Measurements from ENCODE around the gene SBF2.

Gene SBF2

DNA sequence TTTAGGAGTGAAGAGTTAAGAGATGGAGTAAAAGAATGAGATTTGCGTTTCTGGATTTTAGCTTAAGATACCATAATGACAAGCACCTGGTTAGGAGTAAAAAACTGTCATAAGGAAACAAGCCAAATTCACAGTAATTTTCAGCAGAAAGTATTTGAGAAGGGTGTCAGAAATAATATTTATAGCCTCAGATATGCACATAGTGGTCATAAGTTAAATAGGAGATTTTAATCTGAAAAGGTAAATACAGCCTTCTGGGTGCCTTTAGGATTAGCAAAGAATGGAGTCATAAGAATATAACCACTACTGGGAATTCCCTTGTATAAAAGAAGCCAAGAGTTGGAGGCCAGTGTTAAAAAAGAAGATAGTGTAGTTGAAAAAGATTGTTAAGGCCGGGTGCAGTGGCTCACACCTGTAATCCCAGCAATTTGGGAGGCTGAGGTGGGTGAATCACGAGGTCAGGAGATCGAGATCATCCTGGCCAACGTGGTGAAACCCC lies 470.1 kb downstream of the SBF2 start:
- H3K27me3 ChIP-seq (ENCODE audit: control insufficient read depth in 3 of 3, insufficient read depth in 3 of 3, low read depth in 1 of 3, low read length in 3 of 3): no peaks in the 10 kb centered on the region
- no peak for DNase-seq (ENCODE audit: low spot score)
- H2BK12ac ChIP-seq (ENCODE audit: low read length): no peak overlapping the region
- peaks cover 0 to 5% of the 10 kb centered on the region in 2 donors for H3K36me3 ChIP-seq (replicated peaks in 1 of 2; ENCODE audit: control insufficient read depth in 2 of 2, insufficient read depth in 2 of 2, low read length in 2 of 2)
- no peak overlapping the region for H3K23ac ChIP-seq (ENCODE audit: low read depth, low read length, poor library complexity)
- no CpG with 5 or more reads among the region's 5 CpGs for WGBS, 2 donors (ENCODE audit: extremely low coverage in 2 of 2, insufficient read length in 2 of 2, insufficient replicate concordance in 1 of 2)
- H3K4me2 ChIP-seq (ENCODE audit: insufficient read depth, low read length, poor library complexity, severe bottlenecking): no peak overlapping the region
- no peak overlapping the region for H4K8ac ChIP-seq (ENCODE audit: low read depth, low read length)
- no peaks in the 10 kb centered on the region for H3K9me3 ChIP-seq (replicated peaks in 1 of 2; ENCODE audit: control insufficient read depth in 2 of 2, insufficient read depth in 1 of 2, low read depth in 1 of 2, low read length in 2 of 2)
- no peak overlapping the region for H2AFZ ChIP-seq (ENCODE audit: low read length)
- no peaks in the 10 kb centered on the region for H3K79me1 ChIP-seq (ENCODE audit: low read depth, low read length)
- no peak overlapping the region for H3K27ac ChIP-seq (replicated peaks; ENCODE audit: low read length)
- H2BK5ac ChIP-seq (ENCODE audit: low read length): no peak overlapping the region
- no peak overlapping the region for H3K18ac ChIP-seq (ENCODE audit: low read length)
- no peak overlapping the region for H4K91ac ChIP-seq (ENCODE audit: low read depth, low read length, poor library complexity)
- no peak overlapping the region for H3K9ac ChIP-seq (ENCODE audit: low read depth, low read length, poor library complexity)
- no peak overlapping the region for H2BK120ac ChIP-seq (ENCODE audit: low read depth, low read length)
- no peak overlapping the region for H3K4ac ChIP-seq (ENCODE audit: low read length)
- H3K4me3 ChIP-seq (ENCODE audit: low read length in 2 of 2): no peak overlapping the region
- no peak overlapping the region for H2BK15ac ChIP-seq (ENCODE audit: low read length)
- no peak overlapping the region for H3K14ac ChIP-seq (ENCODE audit: low read length)
- H3K4me1 ChIP-seq (ENCODE audit: control insufficient read depth in 2 of 2, insufficient read depth in 1 of 2, low read depth in 1 of 2, low read length in 2 of 2): no peaks in the 10 kb centered on the region
- no peak overlapping the region for H2AK5ac ChIP-seq (ENCODE audit: low read depth, low read length)

DNA sequence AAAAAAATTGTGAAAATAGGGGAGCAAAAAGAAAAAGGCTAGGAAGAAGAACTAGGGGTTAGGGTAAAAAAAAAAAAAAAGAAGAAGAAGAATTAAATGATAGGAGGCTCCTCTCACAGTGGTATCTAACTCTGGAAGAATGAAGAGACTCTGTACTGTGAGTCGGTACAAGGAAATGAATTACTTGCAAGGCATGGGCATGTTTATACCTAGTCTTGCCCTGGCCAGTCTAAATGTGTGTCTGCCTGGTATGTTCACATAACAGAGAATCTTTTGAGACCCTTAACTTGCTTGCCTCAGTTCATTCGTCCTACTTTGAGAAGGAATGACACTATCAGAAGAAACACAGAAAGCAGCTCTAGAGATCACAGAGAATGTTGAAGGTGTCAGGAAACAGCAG lies 470.6 kb downstream of the SBF2 start:
- Histone ChIP-seq H3K18ac (ENCODE audit: low read length) (no peak overlapping the region), H2BK120ac (ENCODE audit: low read depth, low read length) (no peak overlapping the region), H3K23ac (ENCODE audit: low read depth, low read length, poor library complexity) (no peak overlapping the region), H2AFZ (ENCODE audit: low read length) (no peak overlapping the region), H4K8ac (ENCODE audit: low read depth, low read length) (no peak overlapping the region), H3K4me3 (ENCODE audit: low read length in 2 of 2) (no peak overlapping the region), H3K27ac (replicated peaks; ENCODE audit: low read length) (no peak overlapping the region), H2BK12ac (ENCODE audit: low read length) (no peak overlapping the region), H3K4me1 (ENCODE audit: control insufficient read depth in 2 of 2, insufficient read depth in 1 of 2, low read depth in 1 of 2, low read length in 2 of 2) (no peaks in the 10 kb centered on the region), H2BK5ac (ENCODE audit: low read length) (no peak overlapping the region), H3K4ac (ENCODE audit: low read length) (no peak overlapping the region), H3K36me3 (replicated peaks in 1 of 2; ENCODE audit: control insufficient read depth in 2 of 2, insufficient read depth in 2 of 2, low read length in 2 of 2) (peaks cover 0 to 5% of the 10 kb centered on the region in 2 donors), H3K27me3 (ENCODE audit: control insufficient read depth in 3 of 3, insufficient read depth in 3 of 3, low read depth in 1 of 3, low read length in 3 of 3) (no peaks in the 10 kb centered on the region), H4K91ac (ENCODE audit: low read depth, low read length, poor library complexity) (no peak overlapping the region), H3K14ac (ENCODE audit: low read length) (no peak overlapping the region), H3K9me3 (replicated peaks in 1 of 2; ENCODE audit: control insufficient read depth in 2 of 2, insufficient read depth in 1 of 2, low read depth in 1 of 2, low read length in 2 of 2) (no peaks in the 10 kb centered on the region), H3K9ac (ENCODE audit: low read depth, low read length, poor library complexity) (no peak overlapping the region), H2BK15ac (ENCODE audit: low read length) (no peak overlapping the region), H3K79me1 (ENCODE audit: low read depth, low read length) (no peaks in the 10 kb centered on the region), H2AK5ac (ENCODE audit: low read depth, low read length) (no peak overlapping the region), H3K4me2 (ENCODE audit: insufficient read depth, low read length, poor library complexity, severe bottlenecking) (no peak overlapping the region)
- no CpG with 5 or more reads among the region's 2 CpGs for WGBS, 2 donors (ENCODE audit: extremely low coverage in 2 of 2, insufficient read length in 2 of 2, insufficient replicate concordance in 1 of 2)
- no peak for DNase-seq (ENCODE audit: low spot score)

DNA sequence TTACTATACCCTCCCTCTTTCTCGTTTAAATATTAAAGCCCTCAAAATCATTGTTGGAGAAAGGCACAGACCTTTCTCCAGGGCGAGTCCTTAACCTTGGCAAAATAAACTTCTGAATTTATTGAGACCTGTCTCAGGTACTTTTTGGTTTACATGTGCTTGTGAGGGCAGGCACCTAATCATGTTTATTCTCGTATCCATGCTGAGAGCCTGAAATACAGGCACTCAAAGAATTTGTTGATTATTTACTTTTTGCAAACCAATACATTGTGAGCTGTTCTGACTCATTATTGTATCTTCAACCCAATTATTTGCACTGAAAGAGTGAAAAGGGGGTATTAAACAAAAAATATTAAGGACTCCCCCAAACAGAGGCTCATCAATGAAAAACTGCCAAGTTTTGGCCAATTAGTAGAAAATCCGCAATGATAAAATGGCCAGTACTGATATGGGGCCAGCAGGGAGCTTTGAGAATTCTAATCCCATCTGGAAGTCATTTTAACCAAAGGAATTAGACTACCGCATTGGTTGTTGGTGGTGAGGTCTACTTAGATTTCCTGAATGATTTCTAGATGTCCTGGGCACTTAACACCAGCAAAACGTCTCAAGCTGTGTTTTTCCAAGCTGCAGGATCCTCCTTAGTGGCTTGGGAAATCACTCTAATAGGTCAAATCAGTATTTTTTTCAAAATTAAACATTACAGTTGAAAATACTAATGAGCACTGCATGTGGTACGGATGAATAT lies 472.8 kb downstream of the SBF2 start:
- no peak overlapping the region for H2AK5ac ChIP-seq (ENCODE audit: low read depth, low read length)
- no peak overlapping the region for H2BK5ac ChIP-seq (ENCODE audit: low read length)
- no peak overlapping the region for H3K4me3 ChIP-seq (ENCODE audit: low read length in 2 of 2)
- no CpG with 5 or more reads among the region's 7 CpGs for WGBS, 2 donors (ENCODE audit: extremely low coverage in 2 of 2, insufficient read length in 2 of 2, insufficient replicate concordance in 1 of 2)
- no peak for DNase-seq (ENCODE audit: low spot score)
- H3K27ac ChIP-seq (replicated peaks; ENCODE audit: low read length): no peak overlapping the region
- H4K91ac ChIP-seq (ENCODE audit: low read depth, low read length, poor library complexity): no peak overlapping the region
- no peak overlapping the region for H3K18ac ChIP-seq (ENCODE audit: low read length)
- peaks cover 0 to 3% of the 10 kb centered on the region in 2 donors for H3K36me3 ChIP-seq (replicated peaks in 1 of 2; ENCODE audit: control insufficient read depth in 2 of 2, insufficient read depth in 2 of 2, low read length in 2 of 2)
- H3K4me2 ChIP-seq (ENCODE audit: insufficient read depth, low read length, poor library complexity, severe bottlenecking): no peak overlapping the region
- no peak overlapping the region for H3K9ac ChIP-seq (ENCODE audit: low read depth, low read length, poor library complexity)
- no peak overlapping the region for H2BK15ac ChIP-seq (ENCODE audit: low read length)
- no peaks in the 10 kb centered on the region for H3K9me3 ChIP-seq (replicated peaks in 1 of 2; ENCODE audit: control insufficient read depth in 2 of 2, insufficient read depth in 1 of 2, low read depth in 1 of 2, low read length in 2 of 2)
- H3K4me1 ChIP-seq (ENCODE audit: control insufficient read depth in 2 of 2, insufficient read depth in 1 of 2, low read depth in 1 of 2, low read length in 2 of 2): no peaks in the 10 kb centered on the region
- no peak overlapping the region for H2AFZ ChIP-seq (ENCODE audit: low read length)
- H2BK12ac ChIP-seq (ENCODE audit: low read length): no peak overlapping the region
- H3K4ac ChIP-seq (ENCODE audit: low read length): no peak overlapping the region
- no peaks in the 10 kb centered on the region for H3K79me1 ChIP-seq (ENCODE audit: low read depth, low read length)
- no peak overlapping the region for H4K8ac ChIP-seq (ENCODE audit: low read depth, low read length)
- H2BK120ac ChIP-seq (ENCODE audit: low read depth, low read length): no peak overlapping the region
- no peaks in the 10 kb centered on the region for H3K27me3 ChIP-seq (ENCODE audit: control insufficient read depth in 3 of 3, insufficient read depth in 3 of 3, low read depth in 1 of 3, low read length in 3 of 3)
- no peak overlapping the region for H3K14ac ChIP-seq (ENCODE audit: low read length)
- no peak overlapping the region for H3K23ac ChIP-seq (ENCODE audit: low read depth, low read length, poor library complexity)

DNA sequence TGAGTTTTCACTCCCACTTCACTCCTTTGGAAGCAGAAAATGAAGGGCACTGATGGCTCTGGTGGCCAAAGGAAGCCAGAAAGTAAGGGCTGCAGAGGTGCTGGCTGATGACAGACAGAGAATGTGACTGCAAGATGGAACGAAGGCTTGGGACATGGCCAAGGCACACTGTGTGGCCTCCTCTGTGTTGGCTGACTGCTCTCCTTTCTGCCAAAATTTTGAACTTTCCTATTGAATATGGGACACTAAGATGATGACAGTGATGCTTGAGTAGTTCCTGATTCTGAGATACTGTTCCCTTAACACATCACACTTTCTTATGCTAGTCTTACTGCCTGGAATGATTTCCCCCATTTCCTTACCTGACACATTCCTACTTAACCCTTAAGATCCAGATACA lies 473.8 kb downstream of the SBF2 start:
- Histone ChIP-seq H3K27ac (replicated peaks; ENCODE audit: low read length) (no peak overlapping the region), H3K14ac (ENCODE audit: low read length) (no peak overlapping the region), H3K79me1 (ENCODE audit: low read depth, low read length) (no peaks in the 10 kb centered on the region), H3K4me3 (ENCODE audit: low read length in 2 of 2) (no peak overlapping the region), H3K9me3 (replicated peaks in 1 of 2; ENCODE audit: control insufficient read depth in 2 of 2, insufficient read depth in 1 of 2, low read depth in 1 of 2, low read length in 2 of 2) (no peaks in the 10 kb centered on the region), H3K27me3 (ENCODE audit: control insufficient read depth in 3 of 3, insufficient read depth in 3 of 3, low read depth in 1 of 3, low read length in 3 of 3) (no peaks in the 10 kb centered on the region), H2BK5ac (ENCODE audit: low read length) (no peak overlapping the region), H2AK5ac (ENCODE audit: low read depth, low read length) (no peak overlapping the region), H3K9ac (ENCODE audit: low read depth, low read length, poor library complexity) (no peak overlapping the region), H3K4ac (ENCODE audit: low read length) (no peak overlapping the region), H4K8ac (ENCODE audit: low read depth, low read length) (no peak overlapping the region), H2BK12ac (ENCODE audit: low read length) (no peak overlapping the region), H3K23ac (ENCODE audit: low read depth, low read length, poor library complexity) (no peak overlapping the region), H4K91ac (ENCODE audit: low read depth, low read length, poor library complexity) (no peak overlapping the region), H3K4me2 (ENCODE audit: insufficient read depth, low read length, poor library complexity, severe bottlenecking) (no peak overlapping the region), H3K18ac (ENCODE audit: low read length) (no peak overlapping the region), H3K4me1 (ENCODE audit: control insufficient read depth in 2 of 2, insufficient read depth in 1 of 2, low read depth in 1 of 2, low read length in 2 of 2) (no peaks in the 10 kb centered on the region), H2BK120ac (ENCODE audit: low read depth, low read length) (no peak overlapping the region), H2AFZ (ENCODE audit: low read length) (no peak overlapping the region), H3K36me3 (replicated peaks in 1 of 2; ENCODE audit: control insufficient read depth in 2 of 2, insufficient read depth in 2 of 2, low read length in 2 of 2) (peaks cover 0 to 10% of the 10 kb centered on the region in 2 donors), H2BK15ac (ENCODE audit: low read length) (no peak overlapping the region)
- no CpG with 5 or more reads among the region's 1 CpG for WGBS, 2 donors (ENCODE audit: extremely low coverage in 2 of 2, insufficient read length in 2 of 2, insufficient replicate concordance in 1 of 2)
- DNase-seq (ENCODE audit: low spot score): no peak
